ENCODE measurements around the gene SEMA3A.

The SEMA3A gene

DNA sequence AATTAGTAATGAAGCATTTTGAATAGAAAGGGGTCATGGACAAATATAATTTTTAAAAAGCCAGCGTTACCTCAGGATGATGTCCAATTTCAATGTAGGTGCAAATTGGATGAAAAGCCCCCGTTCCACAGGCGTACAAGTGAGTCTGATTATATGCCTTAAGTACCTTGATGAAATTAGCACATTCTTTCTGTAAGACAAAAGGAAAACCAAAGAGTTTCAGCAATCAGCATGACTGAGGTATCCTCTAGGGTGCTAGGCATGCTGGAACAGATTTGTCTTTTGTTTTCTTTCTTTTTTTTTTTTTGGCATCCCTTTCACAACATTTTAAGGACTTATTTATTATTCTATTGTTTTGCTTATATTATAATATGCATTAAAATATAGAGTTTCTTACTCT is 84.2 kb downstream of the SEMA3A start:
- Histone ChIP-seq H3K9me3 (ENCODE audit: insufficient read depth, low read length) (no peaks in the 10 kb centered on the region), H3K36me3 (replicated peaks; ENCODE audit: low read depth, low read length) (no peaks in the 10 kb centered on the region), H3K4me1 (ENCODE audit: low read length) (no peaks in the 10 kb centered on the region), H3K4me2 (ENCODE audit: low read length) (no peak overlapping the region), H3K27me3 (ENCODE audit: low read depth, low read length) (no peaks in the 10 kb centered on the region), H2AFZ (ENCODE audit: low read depth, low read length) (no peak overlapping the region), H4K20me1 (ENCODE audit: insufficient read depth, low read length) (no peaks in the 10 kb centered on the region), H3K79me2 (ENCODE audit: low read length) (no peaks in the 10 kb centered on the region), H3K27ac (ENCODE audit: low read length) (no peak overlapping the region), H3K4me3 (ENCODE audit: low read length) (no peak overlapping the region), H3K9ac (ENCODE audit: low read length) (no peak overlapping the region)
- TF ChIP-seq CTCF (IDR thresholded peaks at IDR 0.05; ENCODE audit: low read depth, low read length) (no peak), EZH2phosphoT487 (IDR thresholded peaks at IDR 0.05; ENCODE audit: low read depth) (no peak)

- H3K36me3 ChIP-seq (replicated peaks; ENCODE audit: low read depth, low read length) = no peaks in the 10 kb centered on the region
- H3K9ac ChIP-seq (ENCODE audit: low read length) = no peak overlapping the region
- H3K4me1 ChIP-seq (ENCODE audit: low read length) = no peaks in the 10 kb centered on the region
- TF ChIP-seq EZH2phosphoT487 (IDR thresholded peaks at IDR 0.05; ENCODE audit: low read depth) (no peak), CTCF (IDR thresholded peaks at IDR 0.05; ENCODE audit: low read depth, low read length) (no peak)
- no peaks in the 10 kb centered on the region for H4K20me1 ChIP-seq (ENCODE audit: insufficient read depth, low read length)
- no peaks in the 10 kb centered on the region for H3K27me3 ChIP-seq (ENCODE audit: low read depth, low read length)
- H3K4me2 ChIP-seq (ENCODE audit: low read length) = no peak overlapping the region
- no peaks in the 10 kb centered on the region for H3K79me2 ChIP-seq (ENCODE audit: low read length)
- H3K27ac ChIP-seq (ENCODE audit: low read length) = no peak overlapping the region
- no peak overlapping the region for H2AFZ ChIP-seq (ENCODE audit: low read depth, low read length)
- H3K4me3 ChIP-seq (ENCODE audit: low read length) = no peak overlapping the region
- no peaks in the 10 kb centered on the region for H3K9me3 ChIP-seq (ENCODE audit: insufficient read depth, low read length)
Observed at GRCh38 chr7:84108787-84109186, 85.8 kb downstream of the SEMA3A start.

DNA sequence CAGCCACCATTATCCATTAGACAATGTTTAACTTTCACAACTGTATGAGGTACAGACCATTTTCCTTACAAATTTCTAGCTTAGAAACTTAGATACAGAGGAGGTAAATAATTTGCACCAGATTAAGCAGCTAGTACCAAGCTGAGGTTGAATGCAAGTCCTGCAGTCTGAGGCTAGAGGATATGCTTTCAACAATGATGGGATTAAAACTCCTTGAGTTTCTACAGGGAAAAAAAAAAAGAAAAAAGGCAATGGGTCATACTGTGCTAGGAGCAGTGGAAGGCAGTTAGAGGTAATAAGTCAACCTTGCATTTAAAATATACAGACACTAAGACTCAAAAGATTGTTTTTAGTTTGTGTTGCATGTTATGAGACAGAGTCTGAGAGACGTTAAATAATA is 86.5 kb downstream of the SEMA3A start:
- Histone ChIP-seq H3K4me1 (ENCODE audit: low read length) (no peaks in the 10 kb centered on the region), H3K9ac (ENCODE audit: low read length) (no peak overlapping the region), H3K36me3 (replicated peaks; ENCODE audit: low read depth, low read length) (no peaks in the 10 kb centered on the region), H2AFZ (ENCODE audit: low read depth, low read length) (no peak overlapping the region), H3K9me3 (ENCODE audit: insufficient read depth, low read length) (no peaks in the 10 kb centered on the region), H3K4me2 (ENCODE audit: low read length) (no peak overlapping the region), H3K79me2 (ENCODE audit: low read length) (no peaks in the 10 kb centered on the region), H3K27ac (ENCODE audit: low read length) (no peak overlapping the region), H4K20me1 (ENCODE audit: insufficient read depth, low read length) (no peaks in the 10 kb centered on the region), H3K4me3 (ENCODE audit: low read length) (no peak overlapping the region), H3K27me3 (ENCODE audit: low read depth, low read length) (no peaks in the 10 kb centered on the region)
- TF ChIP-seq EZH2phosphoT487 (IDR thresholded peaks at IDR 0.05; ENCODE audit: low read depth) (no peak), CTCF (IDR thresholded peaks at IDR 0.05; ENCODE audit: low read depth, low read length) (no peak)

DNA sequence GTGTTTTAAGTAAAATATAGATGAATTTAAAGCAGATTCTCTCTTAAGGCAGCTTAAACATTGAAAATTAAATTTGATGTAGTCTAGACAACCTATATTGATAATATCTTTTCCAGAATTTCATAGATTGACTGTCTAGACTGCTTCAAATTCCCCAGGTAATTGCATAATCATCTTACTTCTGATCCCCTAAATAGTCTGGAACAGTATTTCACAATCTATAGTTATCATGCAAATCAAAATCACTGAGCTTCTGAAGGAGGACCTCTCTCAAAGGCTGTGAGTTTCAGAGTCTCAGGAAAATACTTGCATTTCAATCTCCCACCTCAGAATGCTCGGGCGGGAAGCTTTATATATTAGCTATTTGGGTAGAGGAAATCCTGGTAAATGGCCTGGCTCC is 87.3 kb downstream of the SEMA3A start:
- Histone ChIP-seq H3K79me2 (ENCODE audit: low read length) (no peaks in the 10 kb centered on the region), H3K4me3 (ENCODE audit: low read length) (no peak overlapping the region), H3K9ac (ENCODE audit: low read length) (no peak overlapping the region), H3K27me3 (ENCODE audit: low read depth, low read length) (no peaks in the 10 kb centered on the region), H4K20me1 (ENCODE audit: insufficient read depth, low read length) (no peaks in the 10 kb centered on the region), H3K4me1 (ENCODE audit: low read length) (no peaks in the 10 kb centered on the region), H3K9me3 (ENCODE audit: insufficient read depth, low read length) (no peaks in the 10 kb centered on the region), H3K4me2 (ENCODE audit: low read length) (no peak overlapping the region), H3K27ac (ENCODE audit: low read length) (no peak overlapping the region), H3K36me3 (replicated peaks; ENCODE audit: low read depth, low read length) (no peaks in the 10 kb centered on the region), H2AFZ (ENCODE audit: low read depth, low read length) (no peak overlapping the region)
- TF ChIP-seq CTCF (IDR thresholded peaks at IDR 0.05; ENCODE audit: low read depth, low read length) = no peak
- TF ChIP-seq EZH2phosphoT487 (IDR thresholded peaks at IDR 0.05; ENCODE audit: low read depth) = no peak

All from OCI-LY3 (cell line).